H4 (cell line): ENCODE data around the gene CACTIN. TPM values are rescaled to one million over a fixed set of nuclear protein-coding genes. Genes with fewer than 3 reads are reported as not detected.
"Not testable (repeated sequence)": the region's sequence is repeated elsewhere in the genome, so short reads cannot be mapped to it uniquely, and the experiment has no call there.

Experiments used
- DNase-seq: peaks from one replicate; pipeline ENCODE4 v3.0.0-alpha.2; 2015; ENCODE audit warnings: low spot score
- total RNA-seq: library from RNA; depleted of rRNA; stranded (reverse); fragments of >200 nt; shearing (Covaris generic); gene quantifications from 2 replicates; pipeline ENCODE4 v1.2.3, GENCODE V29; 2014

CACTIN gene
- total RNA-seq, 1 experiment from 2014 or later, result 13.9 TPM

GRCh38 chr19:3590991-3591659, 35.5 kb downstream of the CACTIN start:
- no peak for DNase-seq

GRCh38 chr19:3589949-3590348, 36.6 kb downstream of the CACTIN start:
- no peak for DNase-seq

GRCh38 chr19:3589439-3589838, 37.2 kb downstream of the CACTIN start:
- DNase-seq, result no peak

GRCh38 chr19:3586707-3587346, 39.8 kb downstream of the CACTIN start:
- DNase-seq, result no peak

- DNase-seq, result no peak
These were observed 40.4 kb downstream of the CACTIN start for GRCh38 chr19:3586127-3586626.

- DNase-seq, result no peak
These were observed 41.1 kb downstream of the CACTIN start, which contains the start of gene GIPC3 for GRCh38 chr19:3585301-3586126. Gene GIPC3 (plus strand): TSS chr19:3585478. CDS start chr19:3585598, 120 bp downstream.

GRCh38 chr19:3584036-3584802, 42.4 kb downstream of the CACTIN start:
- not testable (repeated sequence) for DNase-seq

- DNase-seq, result peak; percentile 1
These were observed 44.8 kb downstream of the CACTIN start for GRCh38 chr19:3581792-3582191.

- DNase-seq, result peak; percentile 24
These were observed 46.2 kb downstream of the CACTIN start for GRCh38 chr19:3580156-3580934.

GRCh38 chr19:3578390-3578789, 48.2 kb downstream of the CACTIN start:
- DNase-seq, result no peak

GRCh38 chr19:3577723-3578344, 48.8 kb downstream of the CACTIN start:
- DNase-seq, result peak; percentile 1

- DNase-seq, result no peak
These were observed 49.7 kb downstream of the CACTIN start for GRCh38 chr19:3576696-3577443.

GRCh38 chr19:3575949-3576673, 50.5 kb downstream of the CACTIN start:
- peak; percentile 2 for DNase-seq

- DNase-seq, result peak; percentile 2
These were observed 51.3 kb downstream of the CACTIN start for GRCh38 chr19:3575260-3575741.

- peak; percentile 85 for DNase-seq
These were observed 52.5 kb downstream of the CACTIN start for GRCh38 chr19:3573858-3574637.

GRCh38 chr19:3573162-3573857, 53.3 kb downstream of the CACTIN start:
- DNase-seq, result peak; percentile 2

GRCh38 chr19:3572855-3573161, 53.8 kb downstream of the CACTIN start, which contains the start of gene HMG20B:
Gene HMG20B (plus strand): TSS chr19:3572944. CDS start chr19:3573310, 366 bp downstream.
- DNase-seq, result no peak
